Right lobe of liver (tissue), 6 donors: Measurements from ENCODE around the gene ATL1. TPM values are rescaled to one million over a fixed set of nuclear protein-coding genes. Genes with fewer than 3 reads are reported as not detected.
"Not testable (repeated sequence)": the region's sequence is repeated elsewhere in the genome, so short reads cannot be mapped to it uniquely, and the experiment has no call there.

ENCODE experiments used
- ATAC-seq, 4 donors: fragments of 200-7000 bp; cut with Tn5 transposase; one replicate each; pipeline ENCODE4 v1.9.1; 2020; ENCODE audit warnings: mild to moderate bottlenecking in 4 of 4, moderate library complexity in 4 of 4
- DNase-seq, 3 donors: peaks; one replicate each; pipeline ENCODE4 v3.0.0-alpha.2; 2020
- H3K27ac ChIP-seq, 3 donors: fragments of 200-600 bp; one replicate each; pipeline ENCODE4 v1.8.0; 2022
- H3K27me3 ChIP-seq, 2 donors: fragments of 200-600 bp; one replicate each; pipeline ENCODE4 v1.8.0; 2022
- H3K36me3 ChIP-seq, 4 donors: fragments of 200-600 bp; sonication (generic) in 1 of 4; one replicate each; pipeline versions ENCODE4 v1.5.1 to v1.8.0; 2017 to 2022; ENCODE audit warnings: control low read depth in 1 of 4
- H3K4me1 ChIP-seq, 4 donors: fragments of 200-600 bp; sonication (generic) in 1 of 4; one replicate each; pipeline versions ENCODE4 v1.5.1 to v1.8.0; 2017 to 2022; ENCODE audit warnings: control low read depth in 1 of 4
- H3K4me3 ChIP-seq, 3 donors: fragments of 200-600 bp; one replicate each; pipeline ENCODE4 v1.8.0; 2022
- H3K9me3 ChIP-seq, 4 donors: fragments of 200-600 bp; sonication (generic) in 1 of 4; one replicate each; pipeline versions ENCODE4 v1.5.1 to v1.8.0; 2017 to 2022; ENCODE audit warnings: control low read depth in 1 of 4
- CTCF ChIP-seq, 4 donors: fragments of 200-600 bp in 3 of 4; fragments of 450-650 bp in 1 of 4; IDR thresholded peaks; one replicate each; pipeline versions ENCODE4 v1.5.1 to v1.8.0; 2016 to 2022; ENCODE audit warnings: antibody characterized with exemption in 4 of 4, mild to moderate bottlenecking in 2 of 4
- POLR2A ChIP-seq: fragments of 450-650 bp; IDR thresholded peaks from one replicate; pipeline ENCODE4 v1.6.1; 2017; ENCODE audit warnings: antibody characterized with exemption, mild to moderate bottlenecking
- WGBS: methylation state at CpG from one replicate; pipeline ENCODE4 v1.1.6; 2018; ENCODE audit warnings: low coverage, low lambda C conversion rate; ENCODE audit not compliant: insufficient coverage; ENCODE audit errors: missing lambda C conversion rate; 5-methylcytosine and 5-hydroxymethylcytosine counted together
- intact Hi-C, 2 donors: fragments of 100-400 bp; cut with DNase I; formaldehyde crosslinking; loops; one replicate each; pipeline versions ENCODE4 v1.11.2 to v1.14.1; 2022
- total RNA-seq, 6 experiments: library from RNA; depleted of rRNA in 2 of 6; stranded (reverse); fragments of >200 nt in 2 of 6; fragmentation: NEBNext Ultra II Directional in 3 of 6; extraction: Animal tissue kit (Norgen Biotek cat#: 25700) in 3 of 6; gene quantifications; one replicate each; pipeline versions ENCODE4 v1.1.0 to v1.2.4, GENCODE V29; 2016 to 2023
- donor health status: DM: no; HTN: yes; CAD: no.
- donor health status: DM: no; HTN: no; CAD: no.
- donor health status: DM: no; HTN: no; CAD: no.
- donor health status: DM: no; HTN: yes; CAD: no.
- donor health status: DM: no; HTN: yes; CAD: no.

Gene ATL1
- total RNA-seq, 6 experiments from 2014 or later = 0.18 to 0.47 (median 0.27) TPM; not detected in 1

GRCh38 chr14:50533806-50534205 is 26.1 kb upstream of the ATL1 start:
- intact Hi-C loops = loop anchor here (5.0 to 10.0 kb wide), 2 partner anchors 209 to 217 kb away; no protein-coding TSS in a partner anchor
- TF ChIP-seq CTCF (IDR thresholded peaks at IDR 0.05) (no peak), POLR2A (no peak)
- no peak overlapping the region for H3K27ac ChIP-seq
- H3K9me3 ChIP-seq = no peaks in the 10 kb centered on the region
- DNase-seq (no peak), ATAC-seq (no peak)
- peaks cover 0 to 15% (median 6%) of the 10 kb centered on the region in 4 donors for H3K4me1 ChIP-seq
- WGBS = 77% methylated on average over 3 of the region's 3 CpGs
- H3K4me3 ChIP-seq = no peak overlapping the region
- H3K36me3 ChIP-seq = peaks cover 0 to 2% (median 0%) of the 10 kb centered on the region in 4 donors
- no peaks in the 10 kb centered on the region for H3K27me3 ChIP-seq

- H3K4me3 ChIP-seq = no peak overlapping the region
- intact Hi-C loops = loop anchor here (5.0 to 10.0 kb wide), 2 partner anchors 210 to 217 kb away; no protein-coding TSS in a partner anchor
- H3K27me3 ChIP-seq = no peaks in the 10 kb centered on the region
- H3K27ac ChIP-seq = no peak overlapping the region
- peaks cover 0 to 15% (median 6%) of the 10 kb centered on the region in 4 donors for H3K4me1 ChIP-seq
- DNase-seq (no peak), ATAC-seq (no peak)
- WGBS = 76% methylated on average over 3 of the region's 3 CpGs
- TF ChIP-seq POLR2A (no peak), CTCF (IDR thresholded peaks at IDR 0.05) (no peak)
- no peaks in the 10 kb centered on the region for H3K9me3 ChIP-seq
- H3K36me3 ChIP-seq = no peaks in the 10 kb centered on the region
Observed at GRCh38 chr14:50534416-50534815, 25.5 kb upstream of the ATL1 start.

- no peaks in the 10 kb centered on the region for H3K9me3 ChIP-seq
- 52% methylated on average over 1 of the region's 1 CpG for WGBS
Observed at GRCh38 chr14:50534997-50535396, 24.9 kb upstream of the ATL1 start.

GRCh38 chr14:50538034-50538433 is 21.9 kb upstream of the ATL1 start:
- not testable (repeated sequence) for H3K9me3 ChIP-seq, ATAC-seq, H3K36me3 ChIP-seq, H3K4me1 ChIP-seq, DNase-seq, H3K27ac ChIP-seq, H3K27me3 ChIP-seq, H3K4me3 ChIP-seq
- intact Hi-C loops = loop anchor here in 1 of 2 donors (10.0 kb wide), 1 partner anchor 213 kb away; no protein-coding TSS in a partner anchor
- 56% methylated on average over 3 of the region's 4 CpGs for WGBS

More at GRCh38 chr14:50534997-50535396, 24.9 kb upstream of the ATL1 start:
- Histone ChIP-seq H3K27ac (no peak overlapping the region), H3K4me1 (peaks cover 0 to 15% (median 6%) of the 10 kb centered on the region in 4 donors), H3K36me3 (no peaks in the 10 kb centered on the region), H3K4me3 (no peak overlapping the region), H3K27me3 (no peaks in the 10 kb centered on the region)
- DNase-seq = no peak
- intact Hi-C loops = loop anchor here (5.0 to 10.0 kb wide), 2 partner anchors 210 to 218 kb away; no protein-coding TSS in a partner anchor
- ATAC-seq = no peak
- TF ChIP-seq POLR2A (no peak), CTCF (IDR thresholded peaks at IDR 0.05) (no peak)

- ATAC-seq (no peak), DNase-seq (no peak)
- Histone ChIP-seq H3K36me3 (no peaks in the 10 kb centered on the region), H3K4me3 (no peak overlapping the region), H3K27me3 (no peaks in the 10 kb centered on the region), H3K27ac (no peak overlapping the region), H3K9me3 (no peaks in the 10 kb centered on the region), H3K4me1 (no peaks in the 10 kb centered on the region)
- no peak for TF ChIP-seq CTCF (IDR thresholded peaks at IDR 0.05)
- no peak for TF ChIP-seq POLR2A
- intact Hi-C loops = loop anchor here in 1 of 2 donors (10.0 kb wide), 1 partner anchor 214 kb away; no protein-coding TSS in a partner anchor
Observed at GRCh38 chr14:50539051-50539450, 20.9 kb upstream of the ATL1 start.
